OCI-LY1 (cell line): ENCODE measurements around the gene PLCG2.
"Not testable (repeated sequence)": the region's sequence is repeated elsewhere in the genome, so short reads cannot be mapped to it uniquely, and the experiment has no call there.

Experiments
- CTCF ChIP-seq: fragments of 200-600 bp; sonication (generic), shearing (Covaris generic); IDR thresholded peaks from 2 replicates; pipeline ENCODE4 v1.5.1; 2017; ENCODE audit warnings: mild to moderate bottlenecking, antibody characterized with exemption, low read length, moderate library complexity, mixed read lengths
- EZH2 ChIP-seq: fragments of 200-600 bp; sonication (generic), shearing (Covaris generic); IDR thresholded peaks from 2 replicates; pipeline ENCODE4 v1.8.0; 2017; ENCODE audit warnings: borderline replicate concordance, mixed run types, mild to moderate bottlenecking, antibody characterized with exemption, low read length, moderate library complexity, mixed read lengths

- TF ChIP-seq CTCF, EZH2: not testable (repeated sequence)
Observed at GRCh38 chr16:81762322-81762721, 16.8 kb upstream of the PLCG2 start.
